ENCODE results near the gene POLR2A.

DNA sequence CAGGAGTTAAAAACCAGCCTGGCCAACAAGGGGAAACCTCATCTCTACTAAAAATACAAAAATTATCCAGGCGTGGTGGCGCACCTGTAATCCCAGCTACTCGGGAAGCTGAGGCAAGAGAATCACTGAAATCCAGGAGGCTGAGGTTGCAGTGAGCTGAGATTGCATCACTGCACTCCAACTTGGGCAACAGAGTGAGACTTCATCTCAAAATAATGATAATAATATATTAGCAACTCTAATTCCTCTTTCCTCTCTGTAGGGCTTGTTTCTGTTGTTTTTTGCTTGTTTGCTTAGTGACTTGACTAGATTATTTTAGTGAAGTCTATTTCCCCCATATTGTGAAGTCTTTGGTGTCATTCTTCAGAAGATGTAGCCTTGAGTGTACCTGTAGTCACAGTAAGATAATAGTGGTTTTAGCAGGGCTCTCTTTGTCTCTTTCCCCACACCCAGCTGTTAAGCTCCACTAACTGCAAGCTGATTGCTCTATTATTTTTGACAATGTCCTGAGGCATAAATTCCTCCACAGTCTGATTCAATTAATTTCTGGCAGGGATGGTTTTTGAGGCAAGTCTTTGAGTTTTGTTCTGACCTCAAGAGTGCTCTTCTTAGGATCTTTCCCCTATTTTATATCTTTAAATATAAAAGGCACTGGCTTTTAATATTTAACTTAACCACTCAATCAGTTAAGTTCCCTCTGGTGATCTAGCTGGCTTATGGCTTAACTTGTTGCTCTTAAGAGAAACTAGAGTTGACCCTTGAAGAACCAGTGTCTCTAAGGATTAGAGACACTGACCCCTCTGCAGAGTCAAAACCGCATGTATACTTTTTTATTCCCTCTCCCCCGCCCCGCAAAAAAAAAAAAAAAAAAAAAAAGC, 46.1 kb downstream of the POLR2A start:
- TF ChIP-seq NFIC (IDR thresholded peaks at IDR 0.05) (no peak), EP300 (IDR thresholded peaks at IDR 0.05; ENCODE audit: borderline replicate concordance) (no peak), RAD21 (IDR thresholded peaks at IDR 0.05; ENCODE audit: low read depth) (no peak), TAF1 (IDR thresholded peaks at IDR 0.05; ENCODE audit: low read depth) (no peak), ZBTB7A (IDR thresholded peaks at IDR 0.05; ENCODE audit: low read depth) (no peak), MAX (IDR thresholded peaks at IDR 0.05) (no peak), TEAD4 (IDR thresholded peaks at IDR 0.05) (no peak), YY1 (IDR thresholded peaks at IDR 0.05; ENCODE audit: low read depth) (no peak), TCF12 (IDR thresholded peaks at IDR 0.05; ENCODE audit: low read depth) (no peak), EGR1 (IDR thresholded peaks at IDR 0.05) (no peak)
- TF ChIP-seq, protein P1, sequence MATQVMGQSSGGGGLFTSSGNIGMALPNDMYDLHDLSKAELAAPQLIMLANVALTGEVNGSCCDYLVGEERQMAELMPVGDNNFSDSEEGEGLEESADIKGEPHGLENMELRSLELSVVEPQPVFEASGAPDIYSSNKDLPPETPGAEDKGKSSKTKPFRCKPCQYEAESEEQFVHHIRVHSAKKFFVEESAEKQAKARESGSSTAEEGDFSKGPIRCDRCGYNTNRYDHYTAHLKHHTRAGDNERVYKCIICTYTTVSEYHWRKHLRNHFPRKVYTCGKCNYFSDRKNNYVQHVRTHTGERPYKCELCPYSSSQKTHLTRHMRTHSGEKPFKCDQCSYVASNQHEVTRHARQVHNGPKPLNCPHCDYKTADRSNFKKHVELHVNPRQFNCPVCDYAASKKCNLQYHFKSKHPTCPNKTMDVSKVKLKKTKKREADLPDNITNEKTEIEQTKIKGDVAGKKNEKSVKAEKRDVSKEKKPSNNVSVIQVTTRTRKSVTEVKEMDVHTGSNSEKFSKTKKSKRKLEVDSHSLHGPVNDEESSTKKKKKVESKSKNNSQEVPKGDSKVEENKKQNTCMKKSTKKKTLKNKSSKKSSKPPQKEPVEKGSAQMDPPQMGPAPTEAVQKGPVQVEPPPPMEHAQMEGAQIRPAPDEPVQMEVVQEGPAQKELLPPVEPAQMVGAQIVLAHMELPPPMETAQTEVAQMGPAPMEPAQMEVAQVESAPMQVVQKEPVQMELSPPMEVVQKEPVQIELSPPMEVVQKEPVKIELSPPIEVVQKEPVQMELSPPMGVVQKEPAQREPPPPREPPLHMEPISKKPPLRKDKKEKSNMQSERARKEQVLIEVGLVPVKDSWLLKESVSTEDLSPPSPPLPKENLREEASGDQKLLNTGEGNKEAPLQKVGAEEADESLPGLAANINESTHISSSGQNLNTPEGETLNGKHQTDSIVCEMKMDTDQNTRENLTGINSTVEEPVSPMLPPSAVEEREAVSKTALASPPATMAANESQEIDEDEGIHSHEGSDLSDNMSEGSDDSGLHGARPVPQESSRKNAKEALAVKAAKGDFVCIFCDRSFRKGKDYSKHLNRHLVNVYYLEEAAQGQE (IDR thresholded peaks at IDR 0.05; ENCODE audit: low read depth), result no peak
